HCT116 (cell line): Measurements from ENCODE around the gene CCDC3. TPM values are rescaled to one million over a fixed set of nuclear protein-coding genes. Genes with fewer than 3 reads are reported as not detected.

Source experiments
- ATAC-seq: fragments of 200-7000 bp; cut with Tn5 transposase; 2 replicates; pipeline ENCODE4 v1.9.1; 2020; ENCODE audit warnings: mild to moderate bottlenecking, moderate library complexity
- BruUV-seq: library from RNA; stranded (reverse); fragments of 400-500 nt; replicated peaks from 2 replicates; lab custom pipeline; 2021; lab: Mats Ljungman, UMichigan
- CTCF ChIA-PET: fragments of 300-600 bp; sonication (Branson Sonifier 250); formaldehyde crosslinking; loops from one replicate; lab custom pipeline; 2021; ENCODE audit warnings: antibody characterized with exemption; lab: Charles Lee
- POLR2A ChIA-PET: fragments of 300-600, 350-600 bp; sonication (Branson Sonifier 250); formaldehyde crosslinking; loops from one replicate; lab custom pipeline; 2021; ENCODE audit warnings: antibody characterized with exemption; lab: Charles Lee
- RAD21 ChIA-PET, 2 experiments: fragments of 300-600 bp; sonication (Branson Sonifier 250); formaldehyde crosslinking; loops; one replicate each; lab custom pipeline; 2023; ENCODE audit warnings: low total read pairs in 2 of 2; ENCODE audit not compliant: uncharacterized antibody in 2 of 2, unreplicated experiment in 2 of 2, low non-redundant PET in 1 of 2; lab: Charles Lee
- DNase-seq: peaks from one replicate; pipeline ENCODE4 v3.0.0-alpha.2; 2010; ENCODE audit warnings: low read depth, low spot score
- H2AFZ ChIP-seq: fragments of 200-600 bp; shearing (Covaris generic), sonication (generic); 2 replicates; pipeline ENCODE4 v1.6.1; 2017; ENCODE audit warnings: low read depth, mixed run types, mixed read lengths, antibody characterized with exemption, low read length; ENCODE audit not compliant: poor library complexity, severe bottlenecking
- H3K27ac ChIP-seq: 2 replicates; pipeline ENCODE4 v1.5.1; 2012; ENCODE audit warnings: low read depth, low read length
- H3K27me3 ChIP-seq: fragments of 200-600 bp; sonication (generic); 2 replicates; pipeline ENCODE4 v1.6.1; 2016; ENCODE audit warnings: mixed run types, low read length, mixed read lengths; ENCODE audit not compliant: insufficient read depth
- H3K36me3 ChIP-seq, 2 experiments: fragments of 200-500 bp in 1 of 2; fragments of 200-600 bp in 1 of 2; sonication (Bioruptor generic) in 1 of 2; sonication (generic) in 1 of 2; 2 replicates each; pipeline versions ENCODE4 v1.5.1 to v1.6.1; 2014 to 2016; ENCODE audit warnings: low read length in 2 of 2, inconsistent platforms in 1 of 2, mixed read lengths in 1 of 2, mixed run types in 1 of 2; ENCODE audit not compliant: insufficient read depth in 2 of 2, control insufficient read depth in 1 of 2
- H3K4me1 ChIP-seq, 2 experiments: fragments of 200-600 bp in 1 of 2; sonication (generic) in 1 of 2; 2 replicates each; pipeline versions ENCODE4 v1.5.1 to v1.6.1; 2012 to 2017; ENCODE audit warnings: low read length in 2 of 2, inconsistent platforms in 1 of 2, mild to moderate bottlenecking in 1 of 2, mixed read lengths in 1 of 2, mixed run types in 1 of 2, moderate library complexity in 1 of 2; ENCODE audit not compliant: insufficient read depth in 2 of 2, control insufficient read depth in 1 of 2
- H3K4me2 ChIP-seq: fragments of 200-600 bp; sonication (generic); 2 replicates; pipeline ENCODE4 v1.6.1; 2017; ENCODE audit warnings: mixed run types, low read length, mixed read lengths
- H3K4me3 ChIP-seq, 2 experiments: fragments of 200-600 bp in 1 of 2; sonication (generic) in 1 of 2; replicated peaks in 1 of 2; 2 replicates each; pipeline ENCODE4 v1.5.1; 2011 to 2016; ENCODE audit warnings: low read length in 2 of 2, control low read depth in 1 of 2, low read depth in 1 of 2, mild to moderate bottlenecking in 1 of 2, mixed read lengths in 1 of 2, mixed run types in 1 of 2
- H3K79me2 ChIP-seq: fragments of 200-600 bp; sonication (generic); 2 replicates; pipeline ENCODE4 v1.6.1; 2017; ENCODE audit warnings: mild to moderate bottlenecking, mixed run types, low read length, moderate library complexity, mixed read lengths; ENCODE audit not compliant: insufficient read depth
- H3K9ac ChIP-seq: fragments of 200-600 bp; sonication (generic); 2 replicates; pipeline ENCODE4 v1.6.1; 2016; ENCODE audit warnings: low read length, mixed read lengths
- H3K9me2 ChIP-seq: fragments of 200-600 bp; sonication (generic), shearing (Covaris generic); 2 replicates; pipeline ENCODE4 v1.6.1; 2017; ENCODE audit warnings: mixed run types, mild to moderate bottlenecking, moderate library complexity; ENCODE audit not compliant: insufficient read depth
- H3K9me3 ChIP-seq, 2 experiments: fragments of 200-500 bp in 1 of 2; fragments of 200-600 bp in 1 of 2; sonication (Bioruptor generic) in 1 of 2; sonication (generic) in 1 of 2; 2 replicates each; pipeline ENCODE4 v1.6.1; 2014 to 2017; ENCODE audit warnings: low read length in 2 of 2, mixed read lengths in 2 of 2, inconsistent platforms in 1 of 2, low read depth in 1 of 2, mild to moderate bottlenecking in 1 of 2, mixed run types in 1 of 2, moderate library complexity in 1 of 2; ENCODE audit not compliant: control insufficient read depth in 1 of 2, insufficient read depth in 1 of 2
- H4K20me1 ChIP-seq: fragments of 200-600 bp; sonication (generic), shearing (Covaris generic); 2 replicates; pipeline ENCODE4 v1.6.1; 2017; ENCODE audit warnings: mixed run types, mild to moderate bottlenecking, moderate library complexity; ENCODE audit not compliant: insufficient read depth
- EGR1 ChIP-seq: IDR thresholded peaks from 2 replicates; pipeline ENCODE4 v1.6.1; 2012; ENCODE audit warnings: low read depth
- EZH2 ChIP-seq: fragments of 200-600 bp; sonication (generic); IDR thresholded peaks from 2 replicates; pipeline ENCODE4 v1.6.1; 2017; ENCODE audit warnings: antibody characterized with exemption, mixed run types
- JUND ChIP-seq: IDR thresholded peaks from 2 replicates; pipeline ENCODE4 v1.6.1; 2012
- POLR2AphosphoS5 ChIP-seq: IDR thresholded peaks from 2 replicates; pipeline ENCODE4 v1.6.1; 2011; ENCODE audit warnings: mild to moderate bottlenecking, low read depth, low read length, moderate library complexity
- SP1 ChIP-seq: IDR thresholded peaks from 2 replicates; pipeline ENCODE4 v1.6.1; 2012; ENCODE audit warnings: low read depth
- TCF7L2 ChIP-seq: IDR thresholded peaks from 2 replicates; pipeline ENCODE4 v1.7.0; 2011; ENCODE audit warnings: borderline replicate concordance, inconsistent platforms; ENCODE audit not compliant: insufficient read depth, insufficient read length; ENCODE audit errors: extremely low read depth
- intact Hi-C: fragments of 100-400 bp; cut with micrococcal nuclease; formaldehyde crosslinking; loops from 2 replicates; pipeline ENCODE4 v1.10.0; 2022
- total RNA-seq: library from RNA; stranded (reverse); gene quantifications from one replicate; pipeline ENCODE4 v1.2.1, GENCODE V29; 2021; ENCODE audit not compliant: unreplicated experiment
- TF ChIP-seq, protein P1 (sequence below): IDR thresholded peaks from 2 replicates; pipeline ENCODE4 v1.6.1; 2012; ENCODE audit warnings: low read depth
- TF ChIP-seq, protein P2 (sequence below): IDR thresholded peaks from 2 replicates; pipeline ENCODE4 v1.6.1; 2012
- TF ChIP-seq, protein P3 (sequence below), 3 experiments: fragments of 200-600 bp in 1 of 3; sonication (generic) in 1 of 3; IDR thresholded peaks in 2 of 3; conservative IDR thresholded peaks in 1 of 3; 2 replicates each; pipeline ENCODE4 v1.5.1; 2012 to 2017; ENCODE audit warnings: low read depth in 2 of 3, low read length in 2 of 3, antibody characterized with exemption in 1 of 3, borderline replicate concordance in 1 of 3, control low read depth in 1 of 3, mild to moderate bottlenecking in 1 of 3, mixed read lengths in 1 of 3, mixed run types in 1 of 3, moderate library complexity in 1 of 3; ENCODE audit not compliant: insufficient read depth in 1 of 3
- TF ChIP-seq, protein P4 (sequence below): IDR thresholded peaks from 2 replicates; pipeline ENCODE4 v1.6.1; 2012

The CCDC3 gene
- total RNA-seq, 1 experiment from 2014 or later, result 10.5 TPM

DNA sequence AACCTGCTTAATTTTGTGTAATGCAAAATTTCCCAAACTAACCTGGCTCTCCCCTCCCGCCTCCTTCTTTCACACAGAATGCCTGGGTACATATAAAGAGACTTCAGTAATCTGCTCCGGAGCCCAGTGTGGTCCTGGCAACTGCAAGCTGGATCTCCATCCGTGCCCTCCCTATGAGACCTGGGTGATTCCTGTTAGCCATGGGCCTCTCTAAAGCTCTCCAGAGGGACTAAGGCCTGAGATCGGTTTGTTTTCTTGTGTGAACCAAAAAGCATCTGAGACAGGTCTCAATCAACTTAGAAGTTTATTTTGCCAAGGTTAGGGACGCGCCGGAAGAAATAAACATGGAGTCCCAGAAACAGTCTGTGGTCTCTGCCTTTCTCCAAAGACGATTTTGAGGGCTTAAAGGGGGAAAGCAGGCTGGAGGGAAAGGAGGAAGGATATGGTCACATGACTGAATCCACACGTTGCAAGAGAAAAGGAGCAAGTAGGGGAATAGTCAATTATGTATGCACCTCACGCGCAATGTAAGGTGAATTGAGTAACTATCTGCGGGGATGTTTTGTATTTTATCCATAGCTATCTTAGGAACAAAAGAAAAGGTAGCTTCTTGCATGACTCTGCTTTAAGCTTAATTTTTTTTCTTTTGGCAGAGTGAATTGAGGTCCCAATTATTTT is 46.2 kb upstream of the CCDC3 start:
- DNase-seq (no peak), ATAC-seq (no peak)
- BruUV-seq, result no TSS peak
- intact Hi-C loops, result no loop called here
- no peaks in the 10 kb centered on the region for H3K79me2 ChIP-seq
- H3K4me3 ChIP-seq, result no peak overlapping the region
- POLR2A ChIA-PET, result no interaction called here
- no peak overlapping the region for H3K27ac ChIP-seq
- no peaks in the 10 kb centered on the region for H3K27me3 ChIP-seq
- no peaks in the 10 kb centered on the region for H3K9me2 ChIP-seq
- TF ChIP-seq POLR2AphosphoS5 (no peak), EZH2 (no peak), TCF7L2 (no peak), JUND (no peak), EGR1 (no peak), SP1 (no peak)
- TF ChIP-seq, protein P1, sequence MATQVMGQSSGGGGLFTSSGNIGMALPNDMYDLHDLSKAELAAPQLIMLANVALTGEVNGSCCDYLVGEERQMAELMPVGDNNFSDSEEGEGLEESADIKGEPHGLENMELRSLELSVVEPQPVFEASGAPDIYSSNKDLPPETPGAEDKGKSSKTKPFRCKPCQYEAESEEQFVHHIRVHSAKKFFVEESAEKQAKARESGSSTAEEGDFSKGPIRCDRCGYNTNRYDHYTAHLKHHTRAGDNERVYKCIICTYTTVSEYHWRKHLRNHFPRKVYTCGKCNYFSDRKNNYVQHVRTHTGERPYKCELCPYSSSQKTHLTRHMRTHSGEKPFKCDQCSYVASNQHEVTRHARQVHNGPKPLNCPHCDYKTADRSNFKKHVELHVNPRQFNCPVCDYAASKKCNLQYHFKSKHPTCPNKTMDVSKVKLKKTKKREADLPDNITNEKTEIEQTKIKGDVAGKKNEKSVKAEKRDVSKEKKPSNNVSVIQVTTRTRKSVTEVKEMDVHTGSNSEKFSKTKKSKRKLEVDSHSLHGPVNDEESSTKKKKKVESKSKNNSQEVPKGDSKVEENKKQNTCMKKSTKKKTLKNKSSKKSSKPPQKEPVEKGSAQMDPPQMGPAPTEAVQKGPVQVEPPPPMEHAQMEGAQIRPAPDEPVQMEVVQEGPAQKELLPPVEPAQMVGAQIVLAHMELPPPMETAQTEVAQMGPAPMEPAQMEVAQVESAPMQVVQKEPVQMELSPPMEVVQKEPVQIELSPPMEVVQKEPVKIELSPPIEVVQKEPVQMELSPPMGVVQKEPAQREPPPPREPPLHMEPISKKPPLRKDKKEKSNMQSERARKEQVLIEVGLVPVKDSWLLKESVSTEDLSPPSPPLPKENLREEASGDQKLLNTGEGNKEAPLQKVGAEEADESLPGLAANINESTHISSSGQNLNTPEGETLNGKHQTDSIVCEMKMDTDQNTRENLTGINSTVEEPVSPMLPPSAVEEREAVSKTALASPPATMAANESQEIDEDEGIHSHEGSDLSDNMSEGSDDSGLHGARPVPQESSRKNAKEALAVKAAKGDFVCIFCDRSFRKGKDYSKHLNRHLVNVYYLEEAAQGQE, result no peak
- TF ChIP-seq, protein P2, sequence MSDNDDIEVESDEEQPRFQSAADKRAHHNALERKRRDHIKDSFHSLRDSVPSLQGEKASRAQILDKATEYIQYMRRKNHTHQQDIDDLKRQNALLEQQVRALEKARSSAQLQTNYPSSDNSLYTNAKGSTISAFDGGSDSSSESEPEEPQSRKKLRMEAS, result no peak
- TF ChIP-seq, protein P3, sequence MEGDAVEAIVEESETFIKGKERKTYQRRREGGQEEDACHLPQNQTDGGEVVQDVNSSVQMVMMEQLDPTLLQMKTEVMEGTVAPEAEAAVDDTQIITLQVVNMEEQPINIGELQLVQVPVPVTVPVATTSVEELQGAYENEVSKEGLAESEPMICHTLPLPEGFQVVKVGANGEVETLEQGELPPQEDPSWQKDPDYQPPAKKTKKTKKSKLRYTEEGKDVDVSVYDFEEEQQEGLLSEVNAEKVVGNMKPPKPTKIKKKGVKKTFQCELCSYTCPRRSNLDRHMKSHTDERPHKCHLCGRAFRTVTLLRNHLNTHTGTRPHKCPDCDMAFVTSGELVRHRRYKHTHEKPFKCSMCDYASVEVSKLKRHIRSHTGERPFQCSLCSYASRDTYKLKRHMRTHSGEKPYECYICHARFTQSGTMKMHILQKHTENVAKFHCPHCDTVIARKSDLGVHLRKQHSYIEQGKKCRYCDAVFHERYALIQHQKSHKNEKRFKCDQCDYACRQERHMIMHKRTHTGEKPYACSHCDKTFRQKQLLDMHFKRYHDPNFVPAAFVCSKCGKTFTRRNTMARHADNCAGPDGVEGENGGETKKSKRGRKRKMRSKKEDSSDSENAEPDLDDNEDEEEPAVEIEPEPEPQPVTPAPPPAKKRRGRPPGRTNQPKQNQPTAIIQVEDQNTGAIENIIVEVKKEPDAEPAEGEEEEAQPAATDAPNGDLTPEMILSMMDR (IDR thresholded peaks at IDR 0.05 in 2 of 3, conservative IDR thresholded peaks at IDR 0.05 in 1 of 3; ENCODE audit: borderline replicate concordance in 1 of 3, insufficient read depth in 1 of 3, low read depth in 2 of 3, low read length in 2 of 3), result no peak
- TF ChIP-seq, protein P4, sequence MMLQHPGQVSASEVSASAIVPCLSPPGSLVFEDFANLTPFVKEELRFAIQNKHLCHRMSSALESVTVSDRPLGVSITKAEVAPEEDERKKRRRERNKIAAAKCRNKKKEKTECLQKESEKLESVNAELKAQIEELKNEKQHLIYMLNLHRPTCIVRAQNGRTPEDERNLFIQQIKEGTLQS, result no peak
- H3K4me1 ChIP-seq, result no peaks in the 10 kb centered on the region
- H3K9ac ChIP-seq, result no peak overlapping the region
- RAD21 ChIA-PET, result no interaction called here
- CTCF ChIA-PET, result no interaction called here
- no peak overlapping the region for H3K4me2 ChIP-seq
- H3K9me3 ChIP-seq, result no peaks in the 10 kb centered on the region
- H4K20me1 ChIP-seq, result no peaks in the 10 kb centered on the region
- no peak overlapping the region for H2AFZ ChIP-seq
- H3K36me3 ChIP-seq, result no peaks in the 10 kb centered on the region
